ENCODE results near the gene KLK15.

KLK15 gene, protein sequence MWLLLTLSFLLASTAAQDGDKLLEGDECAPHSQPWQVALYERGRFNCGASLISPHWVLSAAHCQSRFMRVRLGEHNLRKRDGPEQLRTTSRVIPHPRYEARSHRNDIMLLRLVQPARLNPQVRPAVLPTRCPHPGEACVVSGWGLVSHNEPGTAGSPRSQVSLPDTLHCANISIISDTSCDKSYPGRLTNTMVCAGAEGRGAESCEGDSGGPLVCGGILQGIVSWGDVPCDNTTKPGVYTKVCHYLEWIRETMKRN

DNA sequence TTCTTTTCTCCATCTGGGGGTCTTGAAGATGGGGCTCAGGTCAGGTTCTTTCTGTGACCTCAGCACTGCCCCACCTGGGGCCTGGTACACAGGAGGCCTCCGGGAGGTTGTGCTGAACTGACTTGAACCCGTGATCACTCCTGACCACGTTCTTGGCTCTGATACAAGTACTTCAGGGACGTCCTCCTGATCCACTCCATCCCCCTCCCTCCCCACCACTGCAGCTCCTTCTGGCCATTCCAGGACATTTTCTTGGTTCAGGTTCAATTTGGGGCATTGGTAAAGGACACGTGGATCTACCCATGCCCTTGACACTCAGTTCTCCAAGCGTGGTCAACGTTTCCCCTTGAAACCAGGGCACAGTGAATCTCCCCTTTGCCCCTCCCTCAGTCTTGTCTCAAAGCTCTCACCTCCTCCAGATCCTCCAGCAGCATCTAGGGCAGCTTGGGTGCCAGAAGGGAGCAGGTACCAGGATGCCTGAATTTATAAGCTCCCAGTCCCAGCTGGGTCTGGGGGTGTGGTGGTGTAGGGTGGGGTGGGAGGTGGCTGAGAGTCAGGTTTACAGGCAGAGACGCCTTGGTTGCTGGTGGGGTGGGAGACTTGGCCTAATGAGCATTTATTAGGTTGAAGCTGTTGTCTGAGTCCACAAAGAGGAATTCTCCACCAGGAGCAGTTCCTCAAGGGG lies at the start of gene KLK15:
Gene KLK15, minus strand, starts transcription at position 458 of the 685 bp plus-strand sequence. CDS start 2,082 bp downstream, outside the sequence.
- DNase-seq, result no peak

GRCh38 chr19:50882188-50882587 lies 48.8 kb upstream of the KLK15 start:
- no peak for DNase-seq

- DNase-seq, result no peak
These were observed 46.9 kb upstream of the KLK15 start for GRCh38 chr19:50880241-50880640.

GRCh38 chr19:50878851-50879250 lies 45.5 kb upstream of the KLK15 start:
- DNase-seq, result no peak

DNA sequence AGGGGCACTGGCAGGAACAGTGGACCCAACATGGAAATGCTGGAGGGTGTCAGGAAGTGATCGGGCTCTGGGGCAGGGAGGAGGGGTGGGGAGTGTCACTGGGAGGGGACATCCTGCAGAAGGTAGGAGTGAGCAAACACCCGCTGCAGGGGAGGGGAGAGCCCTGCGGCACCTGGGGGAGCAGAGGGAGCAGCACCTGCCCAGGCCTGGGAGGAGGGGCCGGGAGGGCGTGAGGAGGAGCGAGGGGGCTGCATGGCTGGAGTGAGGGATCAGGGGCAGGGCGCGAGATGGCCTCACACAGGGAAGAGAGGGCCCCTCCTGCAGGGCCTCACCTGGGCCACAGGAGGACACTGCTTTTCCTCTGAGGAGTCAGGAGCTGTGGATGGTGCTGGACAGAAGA lies 44.0 kb upstream of the KLK15 start:
- no peak for DNase-seq

DNA sequence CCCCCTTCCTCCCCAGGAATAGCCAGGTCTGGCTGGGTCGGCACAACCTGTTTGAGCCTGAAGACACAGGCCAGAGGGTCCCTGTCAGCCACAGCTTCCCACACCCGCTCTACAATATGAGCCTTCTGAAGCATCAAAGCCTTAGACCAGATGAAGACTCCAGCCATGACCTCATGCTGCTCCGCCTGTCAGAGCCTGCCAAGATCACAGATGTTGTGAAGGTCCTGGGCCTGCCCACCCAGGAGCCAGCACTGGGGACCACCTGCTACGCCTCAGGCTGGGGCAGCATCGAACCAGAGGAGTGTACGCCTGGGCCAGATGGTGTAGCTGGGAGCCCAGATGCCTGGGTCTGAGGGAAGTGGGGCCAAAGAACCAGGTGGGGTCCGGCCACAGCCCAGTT lies 43.1 kb upstream of the KLK15 start:
- DNase-seq, result no peak

DNA sequence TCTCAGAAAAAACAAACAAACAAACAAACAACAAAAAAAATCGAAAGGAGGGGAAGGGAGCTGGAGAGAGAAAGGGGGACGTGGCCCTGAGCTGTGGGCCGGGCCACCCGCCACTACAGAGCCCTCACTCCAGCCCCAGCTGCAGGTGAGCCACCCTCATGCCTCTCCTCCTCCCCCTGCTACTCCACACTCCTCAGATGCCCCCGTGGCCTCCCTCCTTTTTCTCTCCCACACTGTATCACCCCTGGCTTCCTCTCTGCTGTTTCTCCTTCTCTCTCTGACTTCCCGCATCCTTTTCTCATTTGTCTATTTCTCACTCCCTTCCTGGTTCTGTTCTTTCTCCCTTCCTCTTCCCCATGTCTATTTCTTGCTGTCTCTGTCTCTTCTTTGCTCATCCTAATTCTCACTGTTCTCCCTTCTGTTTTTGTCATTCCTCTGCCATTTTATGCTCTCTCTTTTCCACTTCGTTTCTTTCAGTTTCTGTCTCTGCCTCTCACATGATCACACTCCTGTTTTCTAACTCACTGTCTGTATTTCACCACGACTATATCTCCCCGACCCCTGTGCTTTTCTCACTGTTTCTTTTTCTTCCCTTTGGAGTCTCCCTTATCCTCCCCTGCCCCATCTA lies 42.5 kb upstream of the KLK15 start:
- DNase-seq, result no peak

GRCh38 chr19:50874211-50874610 lies 40.8 kb upstream of the KLK15 start:
- DNase-seq, result no peak

DNA sequence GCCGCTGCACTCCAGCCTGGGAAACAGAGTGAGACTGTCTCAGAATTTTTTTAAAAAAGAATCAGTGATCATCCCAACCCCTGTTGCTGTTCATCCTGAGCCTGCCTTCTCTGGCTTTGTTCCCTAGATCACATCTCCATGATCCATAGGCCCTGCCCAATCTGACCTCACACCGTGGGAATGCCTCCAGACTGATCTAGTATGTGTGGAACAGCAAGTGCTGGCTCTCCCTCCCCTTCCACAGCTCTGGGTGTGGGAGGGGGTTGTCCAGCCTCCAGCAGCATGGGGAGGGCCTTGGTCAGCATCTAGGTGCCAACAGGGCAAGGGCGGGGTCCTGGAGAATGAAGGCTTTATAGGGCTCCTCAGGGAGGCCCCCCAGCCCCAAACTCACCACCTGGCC lies 39.7 kb upstream of the KLK15 start, which contains the start of gene KLK2:
Gene KLK2, plus strand, starts transcription at position 384 of the 400 bp plus-strand sequence. CDS start 35 bp downstream, outside the sequence.
- DNase-seq, result no peak

DNA sequence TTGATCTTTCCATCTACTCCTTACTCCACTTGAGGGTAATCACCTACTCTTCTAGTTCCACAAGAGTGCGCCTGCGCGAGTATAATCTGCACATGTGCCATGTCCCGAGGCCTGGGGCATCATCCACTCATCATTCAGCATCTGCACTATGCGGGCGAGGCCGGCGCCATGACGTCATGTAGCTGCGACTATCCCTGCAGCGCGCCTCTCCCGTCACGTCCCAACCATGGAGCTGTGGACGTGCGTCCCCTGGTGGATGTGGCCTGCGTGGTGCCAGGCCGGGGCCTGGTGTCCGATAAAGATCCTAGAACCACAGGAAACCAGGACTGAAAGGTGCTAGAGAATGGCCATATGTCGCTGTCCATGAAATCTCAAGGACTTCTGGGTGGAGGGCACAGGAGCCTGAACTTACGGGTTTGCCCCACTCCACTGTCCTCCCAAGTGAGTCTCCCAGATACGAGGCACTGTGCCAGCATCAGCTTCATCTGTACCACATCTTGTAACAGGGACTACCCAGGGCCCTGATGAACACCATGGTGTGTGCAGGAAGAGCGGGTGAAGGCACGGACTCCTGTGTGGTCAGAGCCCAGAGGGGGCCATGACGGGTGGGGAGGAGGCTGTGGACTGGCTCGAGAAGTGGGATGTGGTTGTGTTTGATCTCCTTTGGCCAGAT lies 37.2 kb upstream of the KLK15 start:
- DNase-seq, result no peak

DNA sequence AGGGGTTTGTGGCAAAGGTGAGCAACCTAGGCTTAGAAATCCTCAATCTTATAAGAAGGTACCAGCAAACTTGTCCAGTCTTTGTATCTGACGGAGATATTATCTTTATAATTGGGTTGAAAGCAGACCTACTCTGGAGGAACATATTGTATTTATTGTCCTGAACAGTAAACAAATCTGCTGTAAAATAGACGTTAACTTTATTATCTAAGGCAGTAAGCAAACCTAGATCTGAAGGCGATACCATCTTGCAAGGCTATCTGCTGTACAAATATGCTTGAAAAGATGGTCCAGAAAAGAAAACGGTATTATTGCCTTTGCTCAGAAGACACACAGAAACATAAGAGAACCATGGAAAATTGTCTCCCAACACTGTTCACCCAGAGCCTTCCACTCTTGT lies 36.1 kb upstream of the KLK15 start:
- no peak for DNase-seq

- DNase-seq, result no peak
These were observed 28.3 kb upstream of the KLK15 start for GRCh38 chr19:50861496-50862286.

DNA sequence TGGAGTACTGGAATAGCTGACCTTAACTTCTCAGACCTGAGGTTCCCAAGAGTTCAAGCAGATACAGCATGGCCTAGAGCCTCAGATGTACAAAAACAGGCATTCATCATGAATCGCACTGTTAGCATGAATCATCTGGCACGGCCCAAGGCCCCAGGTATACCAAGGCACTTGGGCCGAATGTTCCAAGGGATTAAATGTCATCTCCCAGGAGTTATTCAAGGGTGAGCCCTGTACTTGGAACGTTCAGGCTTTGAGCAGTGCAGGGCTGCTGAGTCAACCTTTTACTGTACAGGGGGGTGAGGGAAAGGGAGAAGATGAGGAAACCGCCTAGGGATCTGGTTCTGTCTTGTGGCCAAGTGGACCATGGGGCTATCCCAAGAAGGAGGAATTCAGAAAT lies 27.6 kb upstream of the KLK15 start:
- no peak for DNase-seq

DNA sequence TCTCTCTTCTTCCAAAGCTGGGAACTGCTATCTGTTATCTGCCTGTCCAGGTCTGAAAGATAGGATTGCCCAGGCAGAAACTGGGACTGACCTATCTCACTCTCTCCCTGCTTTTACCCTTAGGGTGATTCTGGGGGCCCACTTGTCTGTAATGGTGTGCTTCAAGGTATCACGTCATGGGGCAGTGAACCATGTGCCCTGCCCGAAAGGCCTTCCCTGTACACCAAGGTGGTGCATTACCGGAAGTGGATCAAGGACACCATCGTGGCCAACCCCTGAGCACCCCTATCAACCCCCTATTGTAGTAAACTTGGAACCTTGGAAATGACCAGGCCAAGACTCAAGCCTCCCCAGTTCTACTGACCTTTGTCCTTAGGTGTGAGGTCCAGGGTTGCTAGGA lies 26.5 kb upstream of the KLK15 start:
- no peak for DNase-seq

GRCh38 chr19:50858886-50859285 lies 25.5 kb upstream of the KLK15 start:
- no peak for DNase-seq

DNA sequence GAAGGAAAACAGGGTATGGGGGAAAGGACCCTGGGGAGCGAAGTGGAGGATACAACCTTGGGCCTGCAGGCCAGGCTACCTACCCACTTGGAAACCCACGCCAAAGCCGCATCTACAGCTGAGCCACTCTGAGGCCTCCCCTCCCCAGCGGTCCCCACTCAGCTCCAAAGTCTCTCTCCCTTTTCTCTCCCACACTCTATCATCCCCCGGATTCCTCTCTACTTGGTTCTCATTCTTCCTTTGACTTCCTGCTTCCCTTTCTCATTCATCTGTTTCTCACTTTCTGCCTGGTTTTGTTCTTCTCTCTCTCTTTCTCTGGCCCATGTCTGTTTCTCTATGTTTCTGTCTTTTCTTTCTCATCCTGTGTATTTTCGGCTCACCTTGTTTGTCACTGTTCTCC lies 24.0 kb upstream of the KLK15 start:
- DNase-seq, result no peak

GRCh38 chr19:50854636-50855410 lies 21.4 kb upstream of the KLK15 start, which contains the start of gene KLK3:
Gene KLK3, plus strand, starts transcription at chr19:50854915. Its CDS starts 41 bp downstream, at chr19:50854956.
- no peak for DNase-seq

DNA sequence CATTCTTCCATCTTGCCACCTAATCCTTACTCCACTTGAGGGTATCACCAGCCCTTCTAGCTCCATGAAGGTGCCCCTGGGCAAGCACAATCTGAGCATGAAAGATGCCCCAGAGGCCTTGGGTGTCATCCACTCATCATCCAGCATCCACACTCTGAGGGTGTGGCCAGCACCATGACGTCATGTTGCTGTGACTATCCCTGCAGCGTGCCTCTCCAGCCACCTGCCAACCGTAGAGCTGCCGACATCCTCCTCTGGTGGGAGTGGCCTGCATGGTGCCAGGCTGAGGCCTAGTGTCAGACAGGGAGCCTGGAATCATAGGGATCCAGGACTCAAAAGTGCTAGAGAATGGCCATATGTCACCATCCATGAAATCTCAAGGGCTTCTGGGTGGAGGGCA lies 18.2 kb upstream of the KLK15 start:
- DNase-seq, result no peak

- no peak for DNase-seq
These were observed 17.4 kb upstream of the KLK15 start for GRCh38 chr19:50850738-50851137.

- DNase-seq, result no peak
These were observed 11.0 kb upstream of the KLK15 start for GRCh38 chr19:50844296-50844935.

- no peak for DNase-seq
These were observed 10.4 kb upstream of the KLK15 start for GRCh38 chr19:50843701-50844221.

All from activated naive CD4-positive, alpha-beta T cell treated with Interleukin-2 at 50 U/mL for 16 hours (primary cell).